ENCODE results near the gene VANGL2.

VANGL2 gene

GRCh38 chr1:160399544-160400222 lies 681 bp upstream of the VANGL2 start:
- no peaks in the 10 kb centered on the region for H3K36me3 ChIP-seq (ENCODE audit: insufficient read depth, low read length)
- peak overlapping the region; percentile 79 for H3K4me2 ChIP-seq (ENCODE audit: low read length)
- peak overlapping the region; percentile 56 for H3K9ac ChIP-seq (ENCODE audit: low read depth, low read length)
- H3K4me3 ChIP-seq (ENCODE audit: low read length): peak overlapping the region; percentile 68
- peaks cover 3% of the 10 kb centered on the region for H3K4me1 ChIP-seq (ENCODE audit: control insufficient read depth, insufficient read depth, low read length)
- H3K27me3 ChIP-seq (ENCODE audit: control insufficient read depth, insufficient read depth, low read length): peaks cover 84% of the 10 kb centered on the region
- no peaks in the 10 kb centered on the region for H3K9me3 ChIP-seq (replicated peaks; ENCODE audit: low read length)

- Histone ChIP-seq H3K4me3 (ENCODE audit: low read length) (peak overlapping the region; percentile 57), H3K4me1 (ENCODE audit: control insufficient read depth, insufficient read depth, low read length) (peaks cover 3% of the 10 kb centered on the region), H3K27me3 (ENCODE audit: control insufficient read depth, insufficient read depth, low read length) (peaks cover 83% of the 10 kb centered on the region), H3K36me3 (ENCODE audit: insufficient read depth, low read length) (no peaks in the 10 kb centered on the region), H3K9me3 (replicated peaks; ENCODE audit: low read length) (no peaks in the 10 kb centered on the region), H3K4me2 (ENCODE audit: low read length) (peak overlapping the region; percentile 63), H3K9ac (ENCODE audit: low read depth, low read length) (peak overlapping the region; percentile 38)
These were observed 502 bp downstream of the VANGL2 start for GRCh38 chr1:160400646-160401486.

GRCh38 chr1:160401487-160401805 lies 1.1 kb downstream of the VANGL2 start:
- H3K4me1 ChIP-seq (ENCODE audit: control insufficient read depth, insufficient read depth, low read length): peaks cover 3% of the 10 kb centered on the region
- no peak overlapping the region for H3K4me3 ChIP-seq (ENCODE audit: low read length)
- peaks cover 82% of the 10 kb centered on the region for H3K27me3 ChIP-seq (ENCODE audit: control insufficient read depth, insufficient read depth, low read length)
- H3K4me2 ChIP-seq (ENCODE audit: low read length): no peak overlapping the region
- H3K9ac ChIP-seq (ENCODE audit: low read depth, low read length): no peak overlapping the region
- H3K9me3 ChIP-seq (replicated peaks; ENCODE audit: low read length): no peaks in the 10 kb centered on the region
- no peaks in the 10 kb centered on the region for H3K36me3 ChIP-seq (ENCODE audit: insufficient read depth, low read length)

GRCh38 chr1:160402001-160402795 lies 1.8 kb downstream of the VANGL2 start:
- H3K9me3 ChIP-seq (replicated peaks; ENCODE audit: low read length): no peaks in the 10 kb centered on the region
- H3K4me2 ChIP-seq (ENCODE audit: low read length): no peak overlapping the region
- no peak overlapping the region for H3K9ac ChIP-seq (ENCODE audit: low read depth, low read length)
- peaks cover 3% of the 10 kb centered on the region for H3K4me1 ChIP-seq (ENCODE audit: control insufficient read depth, insufficient read depth, low read length)
- H3K36me3 ChIP-seq (ENCODE audit: insufficient read depth, low read length): no peaks in the 10 kb centered on the region
- H3K27me3 ChIP-seq (ENCODE audit: control insufficient read depth, insufficient read depth, low read length): peaks cover 76% of the 10 kb centered on the region
- no peak overlapping the region for H3K4me3 ChIP-seq (ENCODE audit: low read length)

GRCh38 chr1:160403244-160403643 lies 2.9 kb downstream of the VANGL2 start:
- Histone ChIP-seq H3K27me3 (ENCODE audit: control insufficient read depth, insufficient read depth, low read length) (peaks cover 67% of the 10 kb centered on the region), H3K4me1 (ENCODE audit: control insufficient read depth, insufficient read depth, low read length) (peaks cover 3% of the 10 kb centered on the region), H3K4me2 (ENCODE audit: low read length) (no peak overlapping the region), H3K9ac (ENCODE audit: low read depth, low read length) (no peak overlapping the region), H3K4me3 (ENCODE audit: low read length) (no peak overlapping the region), H3K9me3 (replicated peaks; ENCODE audit: low read length) (no peaks in the 10 kb centered on the region), H3K36me3 (ENCODE audit: insufficient read depth, low read length) (no peaks in the 10 kb centered on the region)

- Histone ChIP-seq H3K27me3 (ENCODE audit: control insufficient read depth, insufficient read depth, low read length) (peaks cover 62% of the 10 kb centered on the region), H3K36me3 (ENCODE audit: insufficient read depth, low read length) (no peaks in the 10 kb centered on the region), H3K4me2 (ENCODE audit: low read length) (no peak overlapping the region), H3K9me3 (replicated peaks; ENCODE audit: low read length) (no peaks in the 10 kb centered on the region), H3K9ac (ENCODE audit: low read depth, low read length) (no peak overlapping the region), H3K4me3 (ENCODE audit: low read length) (no peak overlapping the region), H3K4me1 (ENCODE audit: control insufficient read depth, insufficient read depth, low read length) (peaks cover 3% of the 10 kb centered on the region)
These were observed 3.7 kb downstream of the VANGL2 start for GRCh38 chr1:160404094-160404493.

GRCh38 chr1:160405331-160405877 lies 5.0 kb downstream of the VANGL2 start:
- H3K9ac ChIP-seq (ENCODE audit: low read depth, low read length): no peak overlapping the region
- H3K4me1 ChIP-seq (ENCODE audit: control insufficient read depth, insufficient read depth, low read length): no peaks in the 10 kb centered on the region
- H3K36me3 ChIP-seq (ENCODE audit: insufficient read depth, low read length): no peaks in the 10 kb centered on the region
- H3K4me3 ChIP-seq (ENCODE audit: low read length): no peak overlapping the region
- H3K27me3 ChIP-seq (ENCODE audit: control insufficient read depth, insufficient read depth, low read length): peaks cover 62% of the 10 kb centered on the region
- H3K9me3 ChIP-seq (replicated peaks; ENCODE audit: low read length): no peaks in the 10 kb centered on the region
- H3K4me2 ChIP-seq (ENCODE audit: low read length): no peak overlapping the region

GRCh38 chr1:160406131-160406968 lies 6.0 kb downstream of the VANGL2 start:
- H3K36me3 ChIP-seq (ENCODE audit: insufficient read depth, low read length): no peaks in the 10 kb centered on the region
- no peak overlapping the region for H3K4me2 ChIP-seq (ENCODE audit: low read length)
- no peaks in the 10 kb centered on the region for H3K9me3 ChIP-seq (replicated peaks; ENCODE audit: low read length)
- peaks cover 64% of the 10 kb centered on the region for H3K27me3 ChIP-seq (ENCODE audit: control insufficient read depth, insufficient read depth, low read length)
- H3K9ac ChIP-seq (ENCODE audit: low read depth, low read length): no peak overlapping the region
- no peak overlapping the region for H3K4me3 ChIP-seq (ENCODE audit: low read length)
- no peaks in the 10 kb centered on the region for H3K4me1 ChIP-seq (ENCODE audit: control insufficient read depth, insufficient read depth, low read length)

- Histone ChIP-seq H3K4me1 (ENCODE audit: control insufficient read depth, insufficient read depth, low read length) (no peaks in the 10 kb centered on the region), H3K9ac (ENCODE audit: low read depth, low read length) (no peak overlapping the region), H3K36me3 (ENCODE audit: insufficient read depth, low read length) (no peaks in the 10 kb centered on the region), H3K4me2 (ENCODE audit: low read length) (no peak overlapping the region), H3K27me3 (ENCODE audit: control insufficient read depth, insufficient read depth, low read length) (peaks cover 56% of the 10 kb centered on the region), H3K9me3 (replicated peaks; ENCODE audit: low read length) (no peaks in the 10 kb centered on the region), H3K4me3 (ENCODE audit: low read length) (no peak overlapping the region)
These were observed 7.8 kb downstream of the VANGL2 start for GRCh38 chr1:160407839-160408801.

- H3K9ac ChIP-seq (ENCODE audit: low read depth, low read length): no peak overlapping the region
- peaks cover 48% of the 10 kb centered on the region for H3K27me3 ChIP-seq (ENCODE audit: control insufficient read depth, insufficient read depth, low read length)
- no peak overlapping the region for H3K4me3 ChIP-seq (ENCODE audit: low read length)
- H3K4me2 ChIP-seq (ENCODE audit: low read length): no peak overlapping the region
- no peaks in the 10 kb centered on the region for H3K4me1 ChIP-seq (ENCODE audit: control insufficient read depth, insufficient read depth, low read length)
- H3K36me3 ChIP-seq (ENCODE audit: insufficient read depth, low read length): no peaks in the 10 kb centered on the region
- no peaks in the 10 kb centered on the region for H3K9me3 ChIP-seq (replicated peaks; ENCODE audit: low read length)
These were observed 8.5 kb downstream of the VANGL2 start for GRCh38 chr1:160408864-160409263.

Measured in skeletal muscle satellite cell (primary cell).